HCEC 1CT (cell line): ENCODE measurements around the gene KCNT1.
"Not testable (repeated sequence)": the region's sequence is repeated elsewhere in the genome, so short reads cannot be mapped to it uniquely, and the experiment has no call there.

Source experiments
- DNase-seq: peaks from one replicate; pipeline ENCODE4 v3.0.0-alpha.2; 2017

Gene KCNT1

DNA sequence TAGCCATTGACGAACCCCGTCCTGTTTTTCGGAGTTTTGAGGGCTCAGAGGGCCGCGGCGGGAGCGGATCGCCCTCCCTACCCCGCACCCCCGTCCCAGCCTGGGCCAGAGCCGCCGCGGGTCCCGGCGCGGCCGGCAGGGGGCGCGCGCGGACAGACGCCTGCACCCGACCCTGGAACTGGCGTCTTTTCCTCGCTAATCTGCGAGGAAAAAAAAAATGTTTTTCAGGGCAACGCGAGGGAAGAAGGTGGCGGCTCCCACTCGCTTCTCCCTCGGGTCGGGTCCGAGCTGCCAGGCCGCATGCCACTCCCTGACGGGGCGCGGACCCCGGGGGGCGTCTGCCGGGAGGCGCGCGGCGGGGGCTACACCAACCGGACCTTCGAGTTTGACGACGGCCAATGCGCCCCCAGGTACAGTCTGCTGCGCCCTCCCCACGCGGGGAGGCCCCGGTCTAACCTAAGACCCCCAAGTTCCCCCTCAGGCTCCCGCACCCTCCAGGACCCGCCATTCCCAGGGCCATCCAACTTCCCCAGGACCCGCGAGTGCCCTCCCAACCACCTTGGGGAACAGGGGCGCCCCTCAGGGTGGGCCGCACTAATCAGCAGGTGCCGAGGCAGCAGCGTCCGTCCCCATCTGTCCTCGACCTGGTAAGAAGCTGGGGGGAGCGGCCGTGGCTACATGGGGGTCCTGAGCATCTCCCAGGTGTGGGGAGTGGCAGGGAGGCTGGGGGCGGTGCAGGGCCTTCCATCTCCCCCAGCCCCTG is at the start of gene KCNT1:
Gene KCNT1 (plus strand): TSS at position 227 of the 763 bp plus-strand sequence. CDS start 74 bp downstream, at position 301.
- DNase-seq, result peak; percentile 12

DNA sequence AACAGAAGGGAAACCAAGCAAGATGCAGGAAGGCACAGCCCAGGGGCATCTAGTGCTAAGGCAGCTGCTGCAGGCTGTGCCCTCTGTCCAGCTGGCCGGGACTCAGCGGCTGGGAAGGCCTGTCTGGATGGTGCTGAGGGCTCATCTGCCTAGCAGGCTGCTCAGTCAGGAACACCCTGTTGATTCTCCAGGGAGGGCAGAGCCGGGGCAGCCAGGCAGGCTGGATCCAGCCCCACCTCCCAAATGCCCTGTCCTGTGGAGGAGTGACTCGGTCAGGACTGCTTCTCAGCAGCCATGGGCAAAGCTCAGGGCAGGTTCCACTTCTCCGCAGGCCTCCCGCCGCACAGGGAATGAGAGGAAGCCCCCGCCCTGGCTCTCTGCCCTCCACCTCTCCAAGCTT is 46.7 kb upstream of the KCNT1 start:
- DNase-seq, result no peak

GRCh38 chr9:135657416-135657815 is 44.6 kb upstream of the KCNT1 start:
- no peak for DNase-seq

GRCh38 chr9:135659252-135659651 is 42.7 kb upstream of the KCNT1 start:
- no peak for DNase-seq

DNA sequence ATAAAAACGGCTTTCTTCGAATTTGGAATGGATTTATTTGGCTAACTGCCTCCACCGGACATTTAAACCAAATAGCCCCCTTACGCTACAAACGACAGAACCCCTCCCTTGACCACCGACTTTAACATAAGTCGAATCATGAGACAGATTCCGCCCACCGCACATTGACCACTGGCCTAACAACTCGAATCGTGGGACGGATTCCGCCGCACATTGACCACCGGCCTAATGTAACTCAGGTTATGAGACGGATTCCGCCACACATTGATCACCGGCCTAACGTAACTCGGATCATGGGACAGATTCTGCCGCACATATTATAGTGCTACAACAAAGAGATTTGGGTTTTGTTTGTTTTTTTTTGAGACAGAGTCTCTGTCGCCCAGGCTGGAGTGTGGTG is 41.6 kb upstream of the KCNT1 start:
- no peak for DNase-seq

DNA sequence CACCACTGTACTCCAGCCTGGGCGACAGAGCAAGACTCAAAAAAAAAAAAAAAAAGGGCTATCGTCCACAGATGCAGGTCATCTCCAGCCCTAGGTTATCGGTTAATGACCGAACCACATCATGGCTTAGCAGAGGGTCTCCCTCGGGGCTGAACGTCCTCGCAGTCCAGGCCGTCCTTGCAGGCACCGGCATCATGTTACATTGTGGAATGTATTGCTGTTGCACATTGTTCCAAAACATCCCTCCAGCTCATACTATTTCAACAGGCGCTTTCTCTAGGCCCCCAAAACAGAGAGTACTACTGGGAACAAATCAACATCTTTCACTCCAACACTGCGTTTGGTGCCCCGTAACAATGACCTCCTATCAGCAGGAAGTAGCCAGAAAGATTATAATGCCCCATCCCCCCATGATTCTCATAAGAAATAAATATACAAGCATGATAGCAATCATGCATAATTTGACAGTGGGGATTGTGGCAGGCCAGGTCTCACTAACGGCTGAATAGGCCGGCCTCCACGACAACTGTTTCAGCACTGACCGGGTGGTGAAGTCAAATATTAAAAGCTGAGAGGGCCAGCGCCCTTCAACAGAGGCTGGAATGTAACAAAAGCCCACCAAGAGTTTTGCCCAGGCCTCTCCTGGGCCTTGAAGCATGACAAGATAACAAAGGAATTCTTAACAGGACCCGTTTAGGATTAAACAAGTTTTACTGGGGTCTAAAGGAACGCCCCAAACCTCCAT is 40.0 kb upstream of the KCNT1 start:
- DNase-seq, result no peak

DNA sequence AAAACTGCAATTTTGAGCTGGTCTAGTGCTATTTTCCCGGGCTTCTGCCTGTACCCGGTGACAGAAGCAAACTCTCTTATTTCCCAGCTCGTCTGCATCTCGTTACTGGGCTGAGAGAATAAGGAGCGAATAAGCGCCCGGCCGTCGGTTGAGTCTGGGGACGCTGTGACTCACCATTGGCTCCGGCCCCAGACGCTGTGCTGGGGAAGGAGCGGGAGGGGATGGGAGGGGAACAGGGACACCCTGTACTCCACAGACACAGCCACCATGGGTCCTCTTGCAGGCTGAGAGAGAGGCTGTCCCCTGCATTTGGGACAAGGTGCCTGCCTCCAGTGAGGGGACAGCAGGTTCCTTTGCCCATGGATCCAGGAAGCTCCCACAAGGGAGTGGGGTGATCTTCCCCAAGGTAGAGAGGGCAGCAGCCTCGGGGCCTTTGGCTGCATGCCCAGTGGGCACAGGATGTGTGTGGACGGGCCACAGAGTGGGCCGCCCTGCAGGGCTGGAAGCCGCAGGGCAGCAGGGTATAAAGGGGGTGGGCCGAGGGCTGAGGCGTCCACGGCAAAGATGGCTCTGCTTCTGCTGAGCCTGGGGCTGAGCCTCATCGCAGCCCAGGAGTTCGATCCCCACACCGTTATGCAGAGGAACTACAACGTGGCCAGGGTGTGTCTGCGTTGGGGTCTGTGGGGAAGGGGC is 39.1 kb upstream of the KCNT1 start, which contains the start of gene LCN9:
Gene LCN9 (plus strand): TSS at position 552 of the 693 bp plus-strand sequence. CDS start 13 bp downstream, at position 565.
- DNase-seq, result no peak

DNA sequence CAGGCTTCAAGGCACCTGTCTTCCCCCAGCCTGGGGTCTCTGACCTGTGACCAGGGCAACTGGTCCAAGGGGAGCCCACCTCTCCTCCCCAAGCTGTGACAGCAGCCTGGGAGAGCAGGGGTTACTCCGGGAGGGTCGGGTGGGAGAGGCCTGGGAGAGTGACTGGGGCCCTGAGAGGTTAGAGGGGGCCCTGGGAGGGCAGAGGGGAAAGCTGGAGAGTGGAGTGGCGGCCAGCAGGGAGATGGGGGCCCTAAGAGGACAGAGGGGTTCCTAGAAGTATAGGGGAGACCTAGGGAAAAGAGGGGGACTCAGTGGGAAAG is 38.6 kb upstream of the KCNT1 start:
- no peak for DNase-seq

DNA sequence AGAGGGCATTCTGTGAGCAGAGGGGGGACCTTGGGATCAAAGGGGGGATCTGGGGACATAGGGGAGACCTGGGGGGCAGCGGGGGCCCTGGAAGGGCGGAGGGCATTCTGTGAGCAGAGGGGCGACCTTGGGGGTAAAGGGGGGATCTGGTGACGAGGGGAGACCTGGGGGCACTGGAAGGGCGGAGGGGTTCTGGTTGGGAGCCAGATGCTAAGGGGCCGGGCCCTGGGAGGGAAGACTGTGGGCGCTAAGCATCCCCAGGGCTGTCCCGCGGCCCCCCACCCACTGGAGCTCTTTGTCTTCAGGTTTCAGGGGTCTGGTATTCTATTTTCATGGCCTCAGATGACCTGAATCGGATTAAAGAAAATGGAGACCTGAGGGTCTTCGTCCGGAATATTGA is 38.1 kb upstream of the KCNT1 start:
- DNase-seq, result no peak

DNA sequence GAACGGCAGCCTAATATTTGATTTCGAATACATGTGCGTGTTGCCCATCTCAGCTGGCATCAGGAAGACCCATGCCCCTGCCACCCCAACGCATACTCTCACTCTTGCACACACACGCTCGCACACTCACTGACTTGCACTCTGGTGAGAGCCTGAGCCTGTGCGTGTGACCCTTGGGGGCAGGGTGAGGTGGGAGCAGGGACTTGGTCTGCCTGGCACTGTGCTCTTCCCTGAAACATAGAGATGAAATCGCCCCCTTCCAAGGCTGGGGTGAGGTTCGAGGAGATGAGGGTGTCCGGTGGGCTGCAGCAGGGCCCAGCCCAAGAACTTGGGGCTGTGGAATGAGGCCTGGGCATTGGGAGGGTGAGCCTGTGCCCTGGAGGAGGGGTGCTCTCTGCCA is 37.7 kb upstream of the KCNT1 start:
- no peak for DNase-seq

GRCh38 chr9:135664801-135665794 is 36.9 kb upstream of the KCNT1 start:
- no peak for DNase-seq

DNA sequence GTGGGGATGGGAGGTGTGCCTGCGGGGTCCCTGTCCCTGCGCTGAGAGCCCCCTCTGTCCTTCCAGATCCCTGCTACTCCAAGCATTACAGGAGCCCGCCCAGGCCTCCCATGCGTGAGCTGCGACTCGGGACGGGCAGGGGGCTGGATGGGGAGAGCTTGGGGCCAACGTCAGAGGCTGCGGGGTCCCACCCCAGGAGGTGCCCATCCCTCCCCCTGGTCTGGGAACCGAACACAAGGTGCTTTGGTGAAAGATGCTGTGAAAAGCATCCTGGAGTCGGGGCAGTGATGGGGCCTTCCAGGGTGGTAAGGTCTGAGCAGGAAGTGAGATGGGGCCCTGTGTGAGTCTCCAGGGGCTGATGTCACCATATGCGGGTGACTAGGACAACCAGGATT is 36.2 kb upstream of the KCNT1 start:
- no peak for DNase-seq

DNA sequence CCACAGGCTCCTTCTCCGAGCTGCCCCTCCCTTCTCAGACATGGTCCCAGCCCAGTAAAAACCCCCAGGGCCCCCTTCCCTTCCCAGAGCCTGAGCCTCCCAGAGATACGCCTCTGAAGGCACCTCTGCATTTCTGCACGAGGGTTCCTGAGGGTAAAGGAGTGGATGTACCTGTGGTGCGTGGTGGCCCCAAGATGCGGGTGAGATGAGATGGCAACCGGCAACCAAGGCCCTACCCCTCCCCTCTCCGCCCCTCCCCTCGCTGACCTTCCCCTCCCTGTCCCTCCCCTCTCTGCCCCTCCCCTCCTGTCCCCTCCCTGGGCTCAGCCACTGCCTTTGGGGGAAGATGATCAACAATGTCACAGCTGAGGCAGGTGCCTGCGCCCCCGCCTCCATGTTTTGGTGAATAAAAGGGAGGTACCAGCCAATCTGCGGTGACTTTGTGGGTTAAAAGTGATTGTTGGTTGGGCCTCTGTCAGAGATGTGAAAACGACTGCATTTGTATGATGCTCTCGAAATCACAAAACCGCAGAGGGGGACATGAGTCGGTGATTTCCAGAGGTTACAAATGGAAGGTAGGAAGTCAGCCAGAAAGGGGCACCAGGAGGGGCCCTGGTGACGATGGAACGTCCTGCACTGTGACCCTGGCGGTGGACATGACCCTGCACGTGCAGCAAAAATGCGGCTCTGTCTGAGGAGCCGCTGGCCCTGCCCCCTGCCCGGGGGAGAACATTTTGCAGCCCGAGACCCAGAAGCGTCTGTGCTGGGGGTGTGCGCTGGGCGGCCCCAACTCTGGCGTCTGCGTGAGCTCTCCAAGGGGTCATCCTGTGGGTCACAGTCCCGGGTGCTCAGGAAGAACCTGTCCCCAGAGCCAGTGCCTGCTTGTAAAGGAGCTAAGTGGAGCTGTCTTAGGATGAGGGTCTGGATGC is 35.2 kb upstream of the KCNT1 start:
- DNase-seq, result no peak

DNA sequence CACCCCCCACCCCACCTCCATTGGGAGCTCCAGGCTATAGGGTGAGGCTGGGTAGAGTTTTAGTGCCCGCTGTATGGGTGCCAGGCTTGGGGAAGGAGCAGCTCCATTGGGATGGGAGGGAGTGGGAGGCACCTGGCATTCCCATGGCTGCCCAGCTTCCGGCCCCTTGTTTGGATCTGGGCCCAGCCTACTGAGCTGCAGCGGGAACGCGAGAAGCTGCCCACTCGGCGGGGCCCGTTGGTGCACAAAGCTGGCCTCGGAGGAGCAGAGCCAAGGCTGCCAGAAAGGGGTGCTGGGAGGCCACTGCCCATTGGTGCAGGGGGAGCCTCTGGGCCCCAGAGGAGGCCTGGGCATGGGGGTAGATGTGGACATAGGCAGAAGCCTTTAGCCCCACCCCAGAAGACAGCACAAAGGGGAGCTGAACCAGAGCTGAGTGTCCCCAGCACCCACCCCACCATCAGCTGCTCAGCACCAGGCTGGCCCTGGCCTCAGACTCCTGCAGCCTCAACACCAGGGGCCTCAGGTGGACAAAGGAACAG is 34.5 kb upstream of the KCNT1 start:
- no peak for DNase-seq

DNA sequence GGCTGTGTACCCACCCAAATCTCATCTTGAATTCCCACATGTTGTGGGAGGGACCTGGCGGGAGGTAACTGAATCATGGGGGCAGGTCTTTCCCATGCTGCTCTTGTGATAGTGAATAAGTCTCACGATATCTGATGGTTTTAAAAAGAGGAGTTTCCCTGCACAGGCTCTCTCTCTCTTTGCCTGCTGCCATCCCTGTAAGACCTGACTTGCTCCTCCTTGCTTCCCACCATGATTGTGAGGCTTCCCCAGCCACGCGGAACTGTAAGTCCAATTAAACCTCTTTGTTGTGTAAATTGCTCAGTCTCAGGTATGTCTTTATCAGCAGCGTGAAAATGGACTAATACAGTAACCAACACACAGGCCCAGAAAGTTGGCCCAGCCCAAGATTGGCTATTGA is 33.0 kb upstream of the KCNT1 start:
- not testable (repeated sequence) for DNase-seq

DNA sequence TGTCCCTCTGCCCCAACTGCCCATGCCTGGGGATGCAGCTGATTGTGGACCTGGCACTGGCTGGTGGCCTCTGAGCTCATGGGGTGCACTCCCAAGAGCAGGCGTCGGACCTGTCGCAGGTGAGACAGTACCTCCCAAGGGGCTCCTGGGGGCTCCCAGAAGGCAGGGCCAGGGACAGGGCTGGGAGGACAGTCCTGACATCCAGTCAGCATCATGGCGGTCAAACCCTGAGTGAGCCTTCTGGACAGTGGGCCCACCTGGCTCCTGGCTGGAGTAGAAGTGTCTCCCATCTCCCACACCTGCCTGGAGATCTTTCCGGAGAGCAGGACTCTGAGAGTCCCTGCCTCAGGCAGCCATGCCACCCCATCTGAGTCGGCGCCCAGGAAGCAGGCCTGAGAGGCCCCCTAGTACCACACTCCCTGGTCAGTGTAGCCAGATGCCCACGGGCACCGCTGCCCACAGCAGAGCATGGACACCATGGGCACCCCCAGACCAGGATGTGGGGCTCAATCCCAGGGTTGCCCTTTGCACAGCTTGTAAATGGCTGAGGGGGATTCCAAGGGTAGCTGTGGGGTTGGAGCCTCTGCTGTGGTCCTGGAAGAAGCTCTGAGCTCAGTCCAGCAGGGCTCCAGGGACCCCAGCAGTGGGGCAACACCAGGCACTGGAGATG is 32.2 kb upstream of the KCNT1 start:
- DNase-seq, result no peak

- no peak for DNase-seq
Measured at GRCh38 chr9:135670721-135671590, 31.0 kb upstream of the KCNT1 start.

GRCh38 chr9:135671591-135672041 is 30.4 kb upstream of the KCNT1 start:
- DNase-seq, result no peak

GRCh38 chr9:135672786-135673185 is 29.2 kb upstream of the KCNT1 start:
- not testable (repeated sequence) for DNase-seq
